GM18499 (cell line): Measurements from ENCODE around the gene TGFBR3L.
"Not testable (repeated sequence)": the region's sequence is repeated elsewhere in the genome, so short reads cannot be mapped to it uniquely, and the experiment has no call there.

Experiments used
- ATAC-seq: cut with Tn5 transposase; IDR thresholded peaks from one replicate; pipeline ENCODE4 v1.9.1; 2021; ENCODE audit warnings: moderate number of reproducible peaks; ENCODE audit not compliant: insufficient read depth, unreplicated experiment

The TGFBR3L gene

DNA sequence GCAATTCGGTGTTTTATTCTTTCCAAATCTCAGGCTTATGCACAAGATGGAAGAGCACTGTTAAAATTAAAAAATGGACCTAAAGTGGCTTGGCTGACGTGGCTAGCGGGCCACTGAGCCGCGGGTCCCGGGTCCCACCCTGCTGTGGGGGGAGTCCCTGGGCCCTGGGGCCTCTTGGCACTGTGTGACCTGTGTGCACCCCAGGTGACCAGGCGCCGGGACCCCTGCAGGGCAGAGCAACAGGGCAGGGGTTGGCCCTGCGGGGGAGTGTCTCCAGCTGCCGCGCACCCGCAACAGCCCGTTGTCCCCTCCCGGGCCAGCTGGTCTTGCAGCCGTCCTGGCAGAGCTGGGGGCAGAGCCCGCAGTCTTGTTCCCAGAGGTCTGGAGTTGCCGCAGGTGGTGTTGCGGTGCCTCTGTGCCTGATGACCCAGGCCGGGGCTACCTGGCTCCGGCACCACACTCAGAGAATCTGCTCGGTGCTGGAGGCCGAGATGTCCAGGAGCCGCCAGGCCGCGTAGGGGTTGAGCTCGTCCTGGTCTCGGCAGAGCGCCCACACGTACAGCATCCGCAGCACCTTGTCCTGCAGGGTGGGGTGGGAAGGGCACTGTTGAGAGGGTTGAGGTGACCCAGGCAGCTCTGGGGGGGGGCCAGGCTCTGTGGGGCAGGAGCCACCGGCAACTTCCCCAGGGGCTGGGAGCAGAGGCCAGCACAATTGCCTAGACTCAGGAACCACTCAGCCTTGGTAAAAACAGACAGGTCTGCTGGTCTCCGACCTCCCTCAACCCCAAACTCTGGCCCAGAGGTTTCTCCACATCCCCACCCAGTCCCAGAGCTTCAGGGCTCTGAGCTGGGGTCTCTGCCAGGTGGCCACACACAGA, 12.3 kb downstream of the TGFBR3L start:
- ATAC-seq: no peak

DNA sequence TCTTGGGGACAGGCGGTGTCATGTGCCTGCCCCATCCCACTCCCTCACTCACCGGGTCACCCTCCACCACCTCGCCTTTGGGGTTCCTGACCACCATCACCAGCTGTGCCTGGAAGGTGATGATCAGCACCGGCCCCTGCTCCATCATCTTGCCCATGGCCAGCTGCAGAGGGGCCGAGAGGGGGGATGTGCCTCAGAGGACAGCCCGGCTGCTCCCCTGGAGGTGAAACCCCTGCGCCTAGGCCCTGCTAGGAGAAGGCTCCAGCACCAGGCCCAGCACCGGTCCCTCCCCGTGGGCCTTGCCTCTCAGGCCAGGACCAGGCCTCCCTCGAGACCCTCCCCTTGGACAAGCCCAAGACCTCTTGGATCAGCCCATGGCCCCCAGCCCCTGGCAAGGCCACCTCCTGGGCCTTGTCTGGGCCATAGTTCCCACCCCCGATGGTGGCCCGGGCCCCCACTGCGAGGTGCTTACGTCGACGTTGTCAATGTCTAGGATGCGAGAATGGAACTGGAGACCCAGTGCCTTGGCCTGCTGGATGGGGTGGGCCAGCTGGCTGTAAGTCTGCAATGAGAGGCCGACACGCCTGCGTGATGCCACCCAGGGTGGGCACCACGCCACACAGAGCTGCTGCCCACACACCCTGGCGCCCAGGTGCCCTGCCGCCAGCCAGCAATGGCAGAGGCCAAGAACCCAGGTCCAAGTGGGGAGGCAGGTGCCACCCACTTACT, 13.1 kb downstream of the TGFBR3L start:
- no peak for ATAC-seq

DNA sequence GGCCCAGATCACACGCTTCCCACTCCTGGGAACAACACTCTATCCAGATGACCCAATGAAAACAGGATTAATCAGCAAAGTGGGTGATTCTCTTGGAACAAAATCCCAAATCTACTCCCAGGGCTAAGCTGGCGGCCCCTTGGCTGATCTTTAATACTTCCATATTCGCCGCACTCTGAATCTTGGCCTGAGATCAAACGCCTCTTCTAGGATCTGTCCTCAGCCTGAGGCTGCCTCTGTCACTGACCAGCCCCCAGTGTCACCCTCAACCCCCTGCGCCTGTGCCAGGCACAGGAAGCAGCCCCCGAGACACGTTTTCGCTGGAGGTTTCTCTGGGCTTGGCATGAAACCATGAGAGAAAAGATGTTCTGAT, 13.7 kb downstream of the TGFBR3L start:
- ATAC-seq: no peak

DNA sequence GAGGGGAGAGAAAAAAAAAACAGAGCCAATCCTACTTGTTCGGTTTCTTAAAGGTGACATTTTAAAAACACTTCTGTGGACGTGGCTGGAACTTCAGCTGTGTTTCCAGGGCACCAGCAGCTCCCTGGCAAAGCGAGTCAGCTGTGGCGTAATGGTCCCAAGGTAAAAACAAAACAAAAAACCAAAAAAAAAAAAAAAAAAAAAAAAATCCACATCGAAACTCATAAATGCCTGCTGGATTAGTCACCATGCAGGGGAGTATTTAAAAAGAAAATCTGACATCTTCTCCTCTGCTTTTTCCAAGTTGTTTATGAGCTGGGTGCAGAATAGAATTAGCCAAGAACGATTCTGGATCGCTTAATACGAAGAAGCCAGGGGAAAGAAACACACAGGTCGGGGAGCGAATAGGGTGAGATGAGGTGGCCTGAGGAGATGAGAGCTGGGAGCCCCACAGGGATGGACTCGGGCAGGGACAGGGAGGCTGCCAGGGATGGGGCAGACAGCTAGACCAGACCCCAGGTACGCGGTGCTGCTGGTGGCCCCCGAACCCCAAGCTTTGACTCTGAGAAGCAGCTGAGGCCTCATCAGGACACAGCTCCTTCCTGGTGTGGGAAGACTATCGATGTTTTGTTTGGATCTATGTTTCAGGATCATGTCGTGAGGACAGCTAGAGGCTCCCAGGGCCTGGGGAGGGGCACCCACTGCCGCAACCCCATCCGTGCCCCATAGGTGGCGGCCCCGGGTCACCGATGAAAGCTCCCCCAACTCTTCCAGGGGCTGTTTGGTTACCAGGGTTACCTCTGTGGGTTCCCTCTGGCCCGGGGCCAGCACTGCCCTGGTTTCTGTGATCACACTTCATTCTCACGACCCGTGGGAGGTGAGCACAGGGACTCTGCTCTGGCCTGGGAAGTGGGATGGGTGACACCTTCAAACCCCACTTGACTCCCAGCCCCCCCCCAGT, 14.4 kb downstream of the TGFBR3L start:
- no peak for ATAC-seq

DNA sequence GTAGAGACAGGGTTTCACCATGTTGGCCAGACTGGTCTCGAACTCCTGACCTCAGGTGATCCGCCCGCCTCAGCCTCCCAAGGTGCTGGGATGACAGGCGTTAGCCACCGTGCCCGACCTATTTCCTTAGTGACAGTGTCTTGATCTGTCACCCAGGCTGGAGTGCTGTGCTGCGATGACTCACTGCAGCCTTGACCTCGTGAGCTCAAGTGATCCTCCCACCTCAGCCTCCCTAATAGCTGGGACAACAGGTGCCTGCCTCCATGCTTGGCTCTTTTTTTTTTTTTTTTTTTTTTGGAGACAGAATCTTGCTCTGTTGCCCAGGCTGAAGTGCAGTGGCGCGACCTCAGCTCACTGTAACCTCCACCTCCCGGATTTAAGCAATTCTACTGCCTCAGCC, 15.4 kb downstream of the TGFBR3L start:
- not testable (repeated sequence) for ATAC-seq

DNA sequence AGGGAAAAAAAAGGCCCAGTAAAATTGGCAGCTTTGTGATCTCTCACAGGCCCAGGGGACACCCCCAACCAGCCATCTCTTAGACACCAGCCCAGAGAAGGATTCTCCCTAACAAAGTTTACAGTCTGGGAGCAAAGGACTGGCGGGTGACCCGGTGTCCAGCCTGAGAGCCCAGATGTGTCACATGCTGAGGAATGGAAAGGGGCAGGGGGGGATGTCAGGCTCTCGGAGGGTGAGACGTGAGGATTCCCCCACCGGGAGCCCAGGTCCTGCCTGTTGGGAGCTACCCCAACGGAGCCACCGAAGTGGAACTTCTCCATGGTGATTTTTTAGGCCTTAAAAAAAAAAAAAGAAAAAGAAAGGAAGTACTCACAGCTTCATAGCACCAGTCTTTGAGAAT, 16.1 kb downstream of the TGFBR3L start:
- no peak for ATAC-seq

DNA sequence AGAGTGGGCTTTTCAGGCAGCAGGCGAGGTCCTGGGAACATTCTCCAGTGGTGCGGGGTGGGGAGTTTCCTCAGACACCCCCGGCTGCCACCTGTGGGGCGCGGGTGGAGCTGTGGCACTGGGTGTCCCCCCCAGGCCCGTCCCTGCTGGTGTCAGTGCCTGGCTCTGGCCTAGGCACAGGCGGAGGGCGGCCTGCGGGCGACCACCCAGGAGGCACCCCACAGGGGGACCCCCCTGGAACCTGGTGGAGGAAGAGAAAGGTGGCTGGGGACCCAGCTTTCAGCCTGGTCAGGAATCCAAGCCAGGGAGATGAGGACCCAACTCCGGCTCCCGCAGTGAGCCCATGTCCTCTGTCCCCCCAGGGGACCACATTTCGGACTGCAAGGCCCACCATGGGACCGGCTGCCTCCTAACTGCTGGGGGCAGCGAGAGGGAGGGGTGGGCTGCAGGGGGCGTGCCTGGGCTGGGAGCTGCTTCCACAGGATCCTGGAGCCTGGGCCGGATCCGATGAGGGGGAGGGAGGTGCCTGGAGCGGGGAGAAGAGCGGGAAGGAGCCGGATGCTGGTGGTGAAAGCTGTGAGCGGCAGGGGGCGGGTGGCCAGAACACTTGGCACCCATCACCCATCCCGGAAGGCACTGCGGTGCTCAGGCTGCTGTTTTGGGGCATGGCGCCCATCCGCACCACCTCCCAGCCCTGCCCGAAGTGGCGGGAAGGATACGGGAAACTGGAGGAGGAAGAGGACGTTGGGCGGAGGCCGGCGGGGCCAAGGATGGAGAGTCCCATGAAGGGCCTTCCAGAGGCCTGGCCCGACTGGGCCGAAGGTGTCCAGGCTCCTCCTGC, 16.8 kb downstream of the TGFBR3L start:
- no peak for ATAC-seq

DNA sequence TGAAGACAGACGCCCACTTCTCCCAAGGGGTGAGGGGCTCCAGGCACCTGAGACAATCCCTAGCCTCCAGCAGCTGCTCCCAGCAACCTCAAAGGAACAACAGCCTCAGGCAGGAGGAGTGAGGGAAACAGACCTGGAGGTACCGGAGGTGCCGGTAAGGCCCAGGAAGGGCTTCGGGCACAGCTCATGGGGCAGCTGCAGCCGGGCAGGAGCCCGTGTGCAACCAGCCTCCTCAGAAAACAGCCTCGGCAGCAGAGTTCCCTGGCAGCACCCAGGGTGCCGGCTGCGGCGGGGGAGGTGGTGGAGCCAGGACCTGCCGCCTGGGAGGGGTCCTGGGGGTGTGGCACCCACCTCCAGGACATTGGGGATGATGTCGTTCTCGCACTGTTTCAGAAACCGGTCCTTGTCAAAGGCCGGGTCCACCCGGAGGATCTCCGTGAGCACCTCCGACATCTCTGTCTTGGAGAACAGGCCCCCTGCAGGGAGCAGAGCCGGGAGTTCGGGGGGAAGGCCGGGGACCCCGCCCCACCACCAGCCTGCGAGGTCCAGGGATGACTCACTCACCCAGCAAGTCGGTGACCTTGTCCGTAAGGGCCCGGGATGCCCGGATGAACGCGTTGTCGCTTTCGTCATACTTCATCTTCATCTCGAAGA, 17.8 kb downstream of the TGFBR3L start:
- ATAC-seq: no peak

DNA sequence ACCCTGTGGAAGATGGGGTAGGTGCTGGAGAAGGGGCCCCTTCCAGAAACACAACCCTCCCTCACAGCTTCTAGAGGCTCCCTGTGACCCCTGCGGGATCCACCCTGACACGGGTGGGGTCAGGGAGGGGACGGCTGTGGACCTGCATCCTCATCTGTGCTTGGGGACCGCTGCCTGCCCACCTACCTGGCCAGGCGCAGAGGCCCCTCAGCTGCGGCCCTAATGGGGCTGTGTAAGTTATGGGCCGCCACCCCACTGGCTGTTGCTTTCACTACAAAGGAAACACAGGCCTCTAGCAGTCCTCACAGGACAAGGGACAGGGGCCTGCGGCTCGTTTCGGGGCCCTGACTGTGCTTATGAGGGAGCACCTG, 18.3 kb downstream of the TGFBR3L start:
- ATAC-seq: no peak

DNA sequence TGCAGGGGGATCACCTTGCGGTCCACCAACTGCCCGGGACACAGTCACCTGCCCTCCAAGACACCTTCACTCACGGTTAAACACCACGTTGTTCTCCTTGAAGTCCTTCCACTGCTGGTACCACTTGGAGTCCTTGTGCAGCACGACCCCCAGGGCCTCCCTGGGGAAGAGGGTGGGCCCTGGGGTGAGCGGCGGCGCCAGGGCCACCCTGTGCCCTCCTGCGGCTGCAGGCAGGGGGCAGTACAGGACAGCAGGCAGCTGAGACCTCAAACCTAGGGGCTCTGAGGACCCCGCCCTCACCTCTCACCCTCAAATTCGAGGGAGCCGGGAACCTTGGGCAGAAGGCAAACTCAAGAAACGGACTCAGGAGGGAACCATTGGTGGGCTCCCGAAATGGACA, 18.8 kb downstream of the TGFBR3L start:
- ATAC-seq: no peak

DNA sequence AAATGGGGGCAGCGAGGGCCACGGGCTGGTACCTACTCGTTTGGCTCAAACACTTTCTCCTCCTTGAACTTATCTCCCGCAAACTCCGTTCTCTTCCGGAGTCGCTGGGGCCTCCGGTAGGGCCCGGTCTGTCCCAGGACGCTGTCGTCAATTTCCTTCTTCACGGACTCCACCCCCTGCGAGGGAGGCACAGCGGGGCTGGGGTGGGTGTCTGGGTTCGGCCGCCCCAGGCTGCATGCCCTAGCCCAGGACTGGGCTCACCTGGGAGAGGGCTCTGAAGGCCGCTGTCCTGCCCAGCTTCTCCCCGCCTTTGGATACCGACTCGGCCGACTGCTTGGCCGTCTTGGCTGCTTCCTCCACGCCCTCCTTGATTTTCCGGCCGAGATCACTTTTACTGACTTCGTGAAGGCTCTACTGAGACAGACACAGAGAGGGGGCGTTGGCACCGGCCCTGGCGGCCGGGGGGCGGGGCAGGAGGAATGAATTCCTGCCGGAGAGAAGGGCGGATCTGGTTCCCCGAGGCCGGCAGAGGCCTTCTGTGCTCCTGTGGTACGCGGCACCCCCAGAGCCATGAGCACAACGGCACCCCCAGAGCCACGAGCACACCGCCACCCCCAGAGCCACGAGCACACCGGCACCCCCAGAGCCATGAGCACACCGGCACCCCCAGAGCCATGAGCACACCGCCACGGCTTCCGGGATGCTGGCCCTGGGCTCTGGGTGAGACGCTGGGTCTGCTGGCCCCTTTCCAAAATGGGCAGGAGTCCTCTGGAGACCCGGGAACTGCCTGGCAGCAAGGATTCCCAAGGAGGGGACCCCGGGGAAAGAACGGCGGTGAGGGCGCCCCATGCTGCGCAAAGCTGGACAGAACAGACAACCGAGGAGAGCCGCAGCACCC, 19.4 kb downstream of the TGFBR3L start:
- no peak for ATAC-seq

DNA sequence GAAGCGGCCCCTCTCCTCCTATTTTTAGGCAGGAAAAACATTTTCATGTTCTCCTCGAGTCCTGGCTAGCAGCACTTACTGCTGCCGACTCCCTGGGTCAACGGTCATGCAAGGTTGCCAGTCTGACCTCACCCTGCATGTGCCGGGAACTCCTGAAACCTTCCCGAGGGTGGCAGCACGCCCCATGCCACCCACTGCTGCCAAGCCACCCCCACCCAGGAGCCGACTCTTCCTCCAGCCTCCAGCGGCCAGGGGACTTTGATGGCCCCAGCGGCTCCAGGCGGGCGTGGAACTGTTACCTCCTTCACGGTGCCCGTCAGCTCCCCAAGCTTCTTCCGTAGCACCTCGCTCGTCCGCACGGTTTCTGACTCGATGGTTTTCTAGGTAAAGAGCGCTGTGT, 20.1 kb downstream of the TGFBR3L start:
- no peak for ATAC-seq

DNA sequence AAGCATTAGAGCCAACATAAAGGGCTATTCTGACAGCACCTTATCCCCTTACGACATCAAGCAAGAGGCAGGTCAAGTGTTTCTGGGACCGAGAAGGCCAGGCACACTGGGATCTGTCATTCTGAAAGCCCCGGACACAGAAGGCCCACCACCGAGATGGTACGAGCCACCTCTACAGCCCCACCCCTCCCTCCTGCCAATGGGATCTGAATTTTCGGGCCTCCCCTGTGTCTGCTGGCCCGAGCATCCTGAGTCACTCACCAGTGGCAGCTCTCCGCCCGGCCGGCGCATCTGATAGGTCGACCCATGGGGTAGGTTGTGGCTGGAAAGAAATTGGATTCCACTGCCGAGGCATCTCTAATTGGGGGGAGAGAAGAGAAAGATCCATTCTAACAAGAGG, 26.2 kb downstream of the TGFBR3L start:
- ATAC-seq: no peak

DNA sequence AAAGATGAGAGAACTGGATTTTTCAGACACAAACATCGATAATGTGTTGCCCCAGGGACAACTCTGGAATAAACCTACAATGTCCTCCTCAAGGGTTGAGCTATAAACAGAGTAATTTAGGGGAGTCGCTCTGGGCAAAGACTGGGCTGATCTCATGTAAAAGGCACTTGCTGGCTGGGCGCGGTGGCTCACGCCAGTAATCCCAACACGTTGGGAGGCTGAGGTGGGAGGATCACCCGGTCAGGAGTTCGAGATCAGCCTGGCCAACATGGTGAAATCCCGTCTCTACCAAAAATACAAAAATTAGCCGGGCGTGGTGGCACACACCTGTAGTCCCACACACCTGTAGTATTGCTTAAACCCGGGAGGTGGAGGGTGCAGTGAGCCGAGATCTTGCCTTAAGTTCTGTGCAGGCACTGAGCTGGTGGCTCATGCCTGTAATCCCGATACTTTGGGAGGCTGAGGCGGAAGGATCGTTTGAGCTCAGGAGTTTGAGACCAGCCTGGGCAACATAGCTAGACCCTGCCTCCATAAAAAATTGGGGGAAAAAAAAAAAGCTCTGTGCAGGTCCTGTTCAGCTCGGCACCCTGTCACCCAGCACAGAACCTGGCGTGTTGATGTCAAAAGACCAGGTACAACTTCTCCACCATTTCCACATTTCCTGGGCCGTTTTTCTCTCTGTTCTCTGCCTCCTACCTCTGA, 27.4 kb downstream of the TGFBR3L start:
- ATAC-seq: no peak

DNA sequence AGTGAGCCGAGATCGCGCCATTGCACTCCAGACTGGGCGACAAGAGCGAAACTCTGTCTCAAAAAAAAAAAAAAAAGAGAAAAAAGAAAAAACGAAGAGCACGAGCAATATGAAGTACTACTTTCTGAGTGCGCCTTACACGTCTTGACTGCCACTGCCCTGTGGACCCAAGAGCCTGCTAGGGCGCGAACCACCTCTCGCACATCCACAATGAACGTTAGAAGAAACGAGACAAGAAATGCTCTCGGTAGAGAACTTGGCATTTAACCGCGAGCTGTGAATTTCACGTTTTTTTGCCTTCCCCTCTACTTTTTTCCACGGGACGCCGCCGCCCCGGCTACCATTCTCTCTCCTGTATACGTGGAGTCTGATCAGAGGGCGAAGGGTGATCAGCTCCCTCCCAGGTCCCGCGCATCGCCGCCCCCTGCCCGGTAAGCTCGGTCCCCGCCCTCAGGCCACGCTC, 28.4 kb downstream of the TGFBR3L start:
- ATAC-seq: no peak

DNA sequence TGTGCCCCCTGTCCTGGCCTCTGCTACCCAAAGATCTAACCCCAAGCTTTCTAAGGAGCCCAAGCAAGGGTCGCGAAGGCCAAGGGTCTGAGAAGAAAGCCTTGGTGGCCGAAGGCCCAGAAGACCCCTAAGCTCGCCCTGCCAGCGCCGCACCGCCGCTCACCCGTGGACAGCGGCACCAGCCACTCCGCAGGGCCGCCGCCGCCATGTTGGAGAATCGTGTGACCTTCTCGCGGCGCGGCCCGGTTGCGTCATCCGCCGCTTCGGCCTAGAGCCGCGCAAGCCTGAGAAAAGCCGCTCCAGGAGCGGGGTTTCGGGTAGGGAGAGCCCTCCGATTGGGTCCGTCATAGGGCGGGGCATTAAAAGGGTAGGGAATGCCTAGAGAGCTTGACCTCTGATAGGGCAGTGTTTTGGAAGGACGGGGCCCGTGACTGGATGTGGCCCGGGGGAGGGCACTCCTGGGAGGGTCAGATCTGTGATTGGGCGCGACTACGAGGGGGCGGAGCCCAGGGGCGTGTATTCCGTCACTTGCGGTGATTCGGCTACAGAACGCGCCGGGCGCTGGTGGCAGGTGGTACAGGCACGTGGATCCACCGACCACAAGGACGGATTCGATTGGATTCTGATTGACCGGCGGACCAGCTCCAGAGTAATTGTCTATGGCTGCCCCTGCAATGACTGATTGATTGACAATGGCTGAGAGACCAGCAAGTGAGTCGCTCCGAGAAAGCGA, 29.0 kb downstream of the TGFBR3L start, which contains the start of gene TIMM44:
Gene TIMM44 (minus strand): TSS at position 223 of the 733 bp plus-strand sequence. CDS start 15 bp downstream, at position 208.
- ATAC-seq: peak; percentile 85
